Sigmoid colon (tissue), 4 donors: Measurements from ENCODE around the gene RNF217.

Experiments used
- EP300 ChIP-seq, 4 donors: sonication (generic); formaldehyde crosslinking; IDR thresholded peaks; one replicate each; pipeline ENCODE4 v1.6.1; 2017; ENCODE audit warnings: antibody characterized with exemption in 4 of 4
- TF ChIP-seq, protein P1 (sequence below), 4 experiments: fragments of 450-650 bp in 3 of 4; fragments of 200-600 bp in 1 of 4; IDR thresholded peaks; one replicate each; pipeline ENCODE4 v1.5.1; 2016 to 2019; ENCODE audit warnings: antibody characterized with exemption in 4 of 4, mild to moderate bottlenecking in 3 of 4, moderate library complexity in 2 of 4

GRCh38 chr6:125037827-125038226, 75.6 kb downstream of the RNF217 start:
- TF ChIP-seq, protein P1, sequence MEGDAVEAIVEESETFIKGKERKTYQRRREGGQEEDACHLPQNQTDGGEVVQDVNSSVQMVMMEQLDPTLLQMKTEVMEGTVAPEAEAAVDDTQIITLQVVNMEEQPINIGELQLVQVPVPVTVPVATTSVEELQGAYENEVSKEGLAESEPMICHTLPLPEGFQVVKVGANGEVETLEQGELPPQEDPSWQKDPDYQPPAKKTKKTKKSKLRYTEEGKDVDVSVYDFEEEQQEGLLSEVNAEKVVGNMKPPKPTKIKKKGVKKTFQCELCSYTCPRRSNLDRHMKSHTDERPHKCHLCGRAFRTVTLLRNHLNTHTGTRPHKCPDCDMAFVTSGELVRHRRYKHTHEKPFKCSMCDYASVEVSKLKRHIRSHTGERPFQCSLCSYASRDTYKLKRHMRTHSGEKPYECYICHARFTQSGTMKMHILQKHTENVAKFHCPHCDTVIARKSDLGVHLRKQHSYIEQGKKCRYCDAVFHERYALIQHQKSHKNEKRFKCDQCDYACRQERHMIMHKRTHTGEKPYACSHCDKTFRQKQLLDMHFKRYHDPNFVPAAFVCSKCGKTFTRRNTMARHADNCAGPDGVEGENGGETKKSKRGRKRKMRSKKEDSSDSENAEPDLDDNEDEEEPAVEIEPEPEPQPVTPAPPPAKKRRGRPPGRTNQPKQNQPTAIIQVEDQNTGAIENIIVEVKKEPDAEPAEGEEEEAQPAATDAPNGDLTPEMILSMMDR (IDR thresholded peaks at IDR 0.05) = no peak
- TF ChIP-seq EP300 (IDR thresholded peaks at IDR 0.05) = no peak
